Fibroblast of skin of scalp (primary cell): Measurements from ENCODE around the gene INTS11. TPM values are rescaled to one million over a fixed set of nuclear protein-coding genes. Genes with fewer than 3 reads are reported as not detected.
A peak's percentile ranks its signal among the peaks of the same experiment; 100 is the strongest.
"Not testable (repeated sequence)": the region's sequence is repeated elsewhere in the genome, so short reads cannot be mapped to it uniquely, and the experiment has no call there.

Experiments used
- DNase-seq: peaks from one replicate; pipeline ENCODE4 v3.0.0-alpha.2; 2013
- polyA plus RNA-seq, 2 experiments: library from polyadenylated mRNA; unstranded; fragments of 120-200 nt; gene quantifications; one replicate each; pipeline ENCODE4 v1.2.1, GENCODE V29; 2013; ENCODE audit not compliant: insufficient read length in 2 of 2

INTS11 gene
- 90.2 TPM for polyA plus RNA-seq (2013, experiment 1 of 2; ENCODE audit: insufficient read length)
- 84.3 TPM for polyA plus RNA-seq (2013, experiment 2 of 2; ENCODE audit: insufficient read length)

- DNase-seq: peak; percentile 92
These were observed at the start of gene INTS11, which contains the start of gene CPTP for GRCh38 chr1:1324524-1325287. Gene INTS11, minus strand, starts transcription at chr1:1324660. Its CDS starts 52 bp downstream, at chr1:1324608. Gene CPTP, plus strand, starts transcription at chr1:1324802. Its CDS starts 2,109 bp downstream, at chr1:1326911.

- DNase-seq: no peak
These were observed 49.5 kb upstream of the INTS11 start for GRCh38 chr1:1373815-1374588.

- no peak for DNase-seq
These were observed 48.8 kb upstream of the INTS11 start for GRCh38 chr1:1373051-1373814.

- peak; percentile 50 for DNase-seq
These were observed 47.6 kb upstream of the INTS11 start for GRCh38 chr1:1371746-1372711.

GRCh38 chr1:1371364-1371745 is 46.9 kb upstream of the INTS11 start:
- DNase-seq: no peak

GRCh38 chr1:1370771-1371300 is 46.4 kb upstream of the INTS11 start:
- DNase-seq: no peak

- not testable (repeated sequence) for DNase-seq
These were observed 45.6 kb upstream of the INTS11 start for GRCh38 chr1:1370094-1370493.

- DNase-seq: no peak
These were observed 42.9 kb upstream of the INTS11 start for GRCh38 chr1:1367315-1367714.

GRCh38 chr1:1366699-1367066 is 42.2 kb upstream of the INTS11 start:
- DNase-seq: no peak

- DNase-seq: no peak
These were observed 41.6 kb upstream of the INTS11 start for GRCh38 chr1:1365875-1366698.

GRCh38 chr1:1364266-1364665 is 39.8 kb upstream of the INTS11 start:
- no peak for DNase-seq

GRCh38 chr1:1361982-1362423 is 37.5 kb upstream of the INTS11 start:
- peak; percentile 90 for DNase-seq

- no peak for DNase-seq
These were observed 36.9 kb upstream of the INTS11 start for GRCh38 chr1:1361233-1361981.

- DNase-seq: peak; percentile 96
These were observed 36.2 kb upstream of the INTS11 start for GRCh38 chr1:1360506-1361169.

GRCh38 chr1:1359664-1360468 is 35.4 kb upstream of the INTS11 start:
- peak; percentile 89 for DNase-seq

GRCh38 chr1:1359308-1359663 is 34.8 kb upstream of the INTS11 start:
- peak; percentile 86 for DNase-seq

GRCh38 chr1:1358433-1359271 is 34.2 kb upstream of the INTS11 start, which contains the start of gene MXRA8:
Gene MXRA8, minus strand, starts transcription at chr1:1358555. Its CDS starts 51 bp downstream, at chr1:1358504.
- DNase-seq: peak; percentile 94
